DOHH2 (cell line): Measurements from ENCODE around the gene MYO1D.

Experiments
- CTCF ChIP-seq: fragments of 200-600 bp; sonication (generic); IDR thresholded peaks from one replicate; pipeline ENCODE4 v1.5.1; 2014; ENCODE audit warnings: antibody characterized with exemption, mild to moderate bottlenecking, low read depth, low read length; ENCODE audit not compliant: poor library complexity, severe bottlenecking
- EZH2phosphoT487 ChIP-seq: fragments of 200-600 bp; sonication (generic); IDR thresholded peaks from 2 replicates; pipeline ENCODE4 v1.6.1; 2017; ENCODE audit warnings: borderline replicate concordance, mild to moderate bottlenecking, antibody characterized with exemption, low read length, moderate library complexity, mixed read lengths

GRCh38 chr17:32458371-32458770 lies 418.6 kb downstream of the MYO1D start:
- TF ChIP-seq CTCF: no peak
- no peak for TF ChIP-seq EZH2phosphoT487
